GM19452 (cell line): ENCODE measurements around the gene SURF4.

Source experiments
- ATAC-seq: cut with Tn5 transposase; IDR thresholded peaks from one replicate; pipeline ENCODE4 v1.9.1; 2021; ENCODE audit not compliant: unreplicated experiment

Gene SURF4

GRCh38 chr9:133375116-133375723 lies 640 bp downstream of the SURF4 start:
- peak; percentile 11 for ATAC-seq

GRCh38 chr9:133374612-133375115 lies 1.2 kb downstream of the SURF4 start:
- no peak for ATAC-seq

- ATAC-seq: no peak
Observed at GRCh38 chr9:133372144-133372543, 3.7 kb downstream of the SURF4 start.

- ATAC-seq: no peak
Observed at GRCh38 chr9:133371261-133371711, 4.6 kb downstream of the SURF4 start.

- no peak for ATAC-seq
Observed at GRCh38 chr9:133370685-133371084, 5.2 kb downstream of the SURF4 start.

GRCh38 chr9:133369933-133370332 lies 5.9 kb downstream of the SURF4 start:
- ATAC-seq: no peak

- no peak for ATAC-seq
Observed at GRCh38 chr9:133369422-133369821, 6.4 kb downstream of the SURF4 start.

- ATAC-seq: no peak
Observed at GRCh38 chr9:133368249-133368881, 7.5 kb downstream of the SURF4 start.

- no peak for ATAC-seq
Observed at GRCh38 chr9:133367778-133368177, 8.1 kb downstream of the SURF4 start.

- ATAC-seq: no peak
Observed at GRCh38 chr9:133367221-133367620, 8.6 kb downstream of the SURF4 start.

GRCh38 chr9:133366435-133366834 lies 9.4 kb downstream of the SURF4 start:
- no peak for ATAC-seq

- ATAC-seq: no peak
Observed at GRCh38 chr9:133362359-133363044, 13.4 kb downstream of the SURF4 start.

GRCh38 chr9:133361507-133362092 lies 14.3 kb downstream of the SURF4 start:
- ATAC-seq: no peak

- no peak for ATAC-seq
Observed at GRCh38 chr9:133360400-133361393, 15.2 kb downstream of the SURF4 start.

GRCh38 chr9:133359399-133360175 lies 16.3 kb downstream of the SURF4 start:
- ATAC-seq: no peak

GRCh38 chr9:133357656-133358055 lies 18.2 kb downstream of the SURF4 start:
- ATAC-seq: no peak

GRCh38 chr9:133356391-133357091 lies 19.3 kb downstream of the SURF4 start, which contains the start of the genes SURF1 and SURF2:
SURF1 (minus strand) TSS chr9:133356487; CDS start chr9:133356453, 34 bp downstream.
SURF2 (plus strand) TSS chr9:133356550; CDS start chr9:133356593, 43 bp downstream.
- peak; percentile 70 for ATAC-seq

GRCh38 chr9:133355881-133356357 lies 19.9 kb downstream of the SURF4 start:
- ATAC-seq: peak; percentile 31

GRCh38 chr9:133354766-133355165 lies 21.1 kb downstream of the SURF4 start:
- ATAC-seq: no peak
